NCI-H774 (cell line): ENCODE data around the gene LHX3.
"Not testable (repeated sequence)": the region's sequence is repeated elsewhere in the genome, so short reads cannot be mapped to it uniquely, and the experiment has no call there.

Experiments used
- DNase-seq: peaks from one replicate; lab custom pipeline; 2025; lab: John Stamatoyannopoulos, UW

The LHX3 gene

DNA sequence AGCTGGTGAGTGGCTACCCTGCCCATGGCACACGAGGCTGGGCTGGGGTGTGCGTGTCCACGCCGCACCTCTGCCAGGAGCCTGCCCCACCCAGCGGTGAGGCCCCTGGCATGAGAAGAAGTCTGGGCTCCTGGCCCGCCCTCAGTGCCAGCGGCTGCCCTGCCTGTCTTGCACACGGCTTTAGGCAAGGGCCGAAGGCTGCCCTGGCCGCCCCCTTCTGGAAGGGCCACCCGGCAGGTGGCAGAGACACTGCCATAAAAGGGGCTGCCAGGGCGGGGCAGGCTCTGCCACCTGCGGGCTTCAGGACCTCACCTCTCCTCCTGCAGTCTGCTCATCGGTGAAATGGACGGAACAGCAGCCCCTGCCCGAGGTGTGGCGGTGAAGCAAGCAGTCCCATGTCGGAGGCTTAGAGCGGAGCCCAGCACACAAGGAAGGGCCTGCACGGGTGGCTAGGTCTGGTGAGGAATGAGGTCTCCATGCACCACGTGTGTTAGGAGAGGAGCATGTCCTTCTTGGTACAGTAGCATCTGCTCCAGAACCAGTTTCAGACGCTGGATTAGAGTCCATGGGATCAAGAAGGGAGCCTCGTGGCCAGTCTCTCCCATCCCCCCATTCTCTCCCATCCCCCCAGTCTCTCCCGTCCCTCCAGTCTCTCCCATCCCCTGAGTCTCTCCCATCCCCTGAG, 51.4 kb downstream of the LHX3 start:
- DNase-seq = no peak

DNA sequence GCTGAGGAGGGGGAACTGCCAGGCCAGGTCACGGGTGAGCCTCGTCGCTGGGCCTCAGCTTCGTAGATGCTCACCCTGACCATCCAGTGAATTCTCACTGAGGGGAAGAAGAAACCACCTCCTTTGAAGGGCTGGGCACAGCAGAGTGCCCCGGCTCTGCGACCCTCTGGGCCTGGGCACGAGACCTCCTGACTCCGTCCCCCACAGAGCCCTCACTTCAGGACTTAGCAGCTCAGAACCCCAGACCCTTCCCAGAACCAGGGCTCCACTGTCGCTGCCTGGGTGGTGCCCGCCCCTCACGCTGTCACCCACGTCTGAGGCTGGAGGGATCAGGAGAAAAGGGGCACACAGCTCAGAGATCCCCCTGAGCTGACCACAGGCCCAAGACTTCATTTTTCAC, 52.0 kb downstream of the LHX3 start:
- no peak for DNase-seq

DNA sequence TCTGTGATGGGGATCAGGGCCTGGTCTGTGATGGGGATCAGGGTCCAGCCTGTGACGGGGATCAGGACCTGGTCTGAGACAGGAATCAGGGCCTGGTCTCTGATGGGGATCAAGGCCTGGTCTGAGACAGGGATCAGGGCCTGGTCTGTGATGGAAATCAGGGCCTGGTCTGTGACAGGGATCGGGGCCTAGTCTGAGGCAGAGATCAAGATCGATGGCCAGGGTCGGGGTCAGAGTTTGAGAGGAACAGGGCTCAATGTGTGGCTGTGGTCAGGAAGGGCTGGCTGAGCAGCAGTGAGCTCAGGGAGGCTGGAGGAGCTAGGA, 52.4 kb downstream of the LHX3 start:
- DNase-seq = no peak

DNA sequence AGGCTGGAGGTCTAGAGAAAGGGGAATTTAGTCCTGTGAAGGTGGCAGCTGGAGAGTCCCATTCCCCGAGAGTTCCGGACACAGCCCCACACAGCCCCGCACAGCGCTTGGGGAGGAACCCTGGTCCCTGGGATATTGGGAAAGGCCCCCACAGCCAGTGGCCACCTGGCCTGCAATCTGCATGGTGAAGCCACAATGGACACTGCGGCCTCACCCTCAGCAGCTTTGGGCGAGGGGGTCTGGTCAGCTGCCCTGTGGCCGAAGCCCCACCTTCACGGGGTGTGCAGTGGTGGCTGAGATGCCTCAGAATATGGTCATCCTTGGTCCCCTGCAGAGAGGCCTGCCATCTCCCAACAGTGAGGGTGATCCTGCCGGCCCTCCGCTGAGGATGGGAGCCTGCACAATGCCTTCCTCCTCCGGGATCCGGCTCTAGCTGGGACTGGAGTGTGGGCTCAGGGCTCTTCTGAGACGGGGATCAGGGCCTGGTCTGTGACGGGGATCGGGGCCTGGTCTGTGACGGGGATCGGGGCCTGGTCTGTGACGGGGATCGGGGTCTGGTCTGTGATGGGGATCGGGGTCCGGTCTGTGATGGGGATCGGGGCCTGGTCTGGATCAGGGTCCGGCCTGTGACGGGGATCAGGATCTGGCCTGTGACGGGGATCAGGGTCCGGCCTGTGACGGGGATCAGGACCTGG, 52.9 kb downstream of the LHX3 start:
- DNase-seq = no peak

DNA sequence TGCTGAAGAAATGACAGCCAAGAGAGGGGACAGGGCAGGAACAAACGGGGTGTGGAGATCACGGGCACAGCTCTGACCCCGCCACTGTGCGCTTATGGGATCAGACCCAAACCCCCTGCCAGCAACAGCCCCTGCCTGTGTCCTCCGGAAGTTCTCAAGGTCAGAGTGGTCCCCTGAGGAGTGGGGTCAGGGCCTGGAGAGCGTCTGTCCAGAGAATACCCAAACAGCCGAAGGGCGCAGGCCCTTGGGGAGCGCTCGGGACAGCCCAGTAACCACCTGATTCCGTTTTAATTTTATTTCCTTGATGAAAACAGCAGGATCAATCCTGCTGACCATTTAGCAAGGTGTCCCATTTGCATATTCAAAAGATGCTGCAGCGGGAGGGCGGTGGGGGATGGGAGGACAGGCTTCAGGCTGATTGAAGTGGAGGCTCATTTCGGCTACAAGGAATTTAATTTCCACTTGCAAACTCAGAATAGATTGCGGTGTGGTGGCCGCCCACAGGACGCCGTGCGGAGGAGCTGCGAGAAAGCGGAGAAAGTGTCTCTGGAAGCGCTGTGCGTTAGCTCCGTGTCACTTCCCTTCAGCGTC, 53.6 kb downstream of the LHX3 start:
- DNase-seq = no peak

DNA sequence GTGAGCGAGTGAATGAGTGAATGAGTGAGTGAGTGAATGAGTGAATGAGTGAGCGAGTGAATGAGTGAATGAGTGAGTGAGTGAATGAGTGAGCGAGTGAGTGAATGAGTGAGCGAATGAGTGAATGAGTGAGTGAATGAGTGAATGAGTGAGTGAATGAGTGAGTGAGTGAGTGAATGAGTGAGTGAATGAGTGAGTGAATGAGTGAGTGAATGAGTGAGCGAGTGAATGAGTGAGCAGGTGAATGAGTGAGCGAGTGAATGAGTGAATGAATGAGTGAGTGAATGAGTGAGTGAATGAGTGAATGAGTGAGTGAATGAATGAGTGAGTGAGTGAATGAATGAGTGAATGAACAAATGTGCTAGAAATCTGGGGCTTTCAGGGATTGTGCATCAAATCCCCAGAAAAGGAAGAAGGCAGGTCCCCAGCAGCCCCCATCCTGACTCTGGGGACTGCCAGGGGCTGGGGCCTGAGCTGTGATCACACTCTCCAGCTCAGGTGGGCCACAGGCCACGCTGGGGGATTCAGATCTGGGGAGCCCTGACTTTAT, 54.2 kb downstream of the LHX3 start:
- DNase-seq = not testable (repeated sequence)

DNA sequence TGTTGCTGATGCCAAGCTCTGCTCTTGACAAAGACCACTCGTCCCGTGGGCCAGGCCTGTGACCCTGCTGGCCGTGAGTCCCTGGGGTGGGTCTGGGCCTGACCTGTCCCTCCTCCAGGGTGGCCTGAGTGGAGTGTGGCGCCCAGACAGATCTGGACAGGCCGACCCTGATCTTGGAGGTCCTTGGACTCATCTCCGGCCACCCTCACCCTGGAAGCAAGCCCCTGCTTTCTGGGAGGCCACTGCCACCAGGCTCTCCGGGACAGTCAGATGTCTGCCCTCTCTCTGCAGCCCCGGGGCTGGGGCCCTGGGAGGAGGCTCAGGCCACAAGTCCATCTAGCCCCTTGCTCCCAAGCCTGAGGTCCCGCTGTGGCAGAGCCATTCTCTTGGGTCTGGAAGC, 55.1 kb downstream of the LHX3 start:
- DNase-seq = no peak

DNA sequence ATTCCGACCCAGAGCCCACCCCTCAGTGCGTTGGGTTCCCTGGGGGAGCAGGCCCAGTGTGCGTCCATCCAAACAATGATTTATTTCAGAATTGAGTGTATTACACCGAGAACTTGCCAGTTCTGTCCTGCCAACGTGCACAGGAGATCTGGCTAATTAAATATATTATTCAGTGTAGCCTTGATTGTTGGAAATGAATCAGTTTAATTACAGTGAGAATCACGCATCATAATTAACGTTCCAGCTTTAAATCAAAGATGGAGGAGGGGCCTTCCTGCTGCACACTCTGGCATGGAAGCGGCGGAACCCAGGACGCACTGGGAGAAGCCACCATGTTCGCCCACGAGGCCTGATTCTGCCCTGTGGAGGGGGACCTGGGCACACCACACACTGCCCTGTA, 55.6 kb downstream of the LHX3 start:
- DNase-seq = no peak

DNA sequence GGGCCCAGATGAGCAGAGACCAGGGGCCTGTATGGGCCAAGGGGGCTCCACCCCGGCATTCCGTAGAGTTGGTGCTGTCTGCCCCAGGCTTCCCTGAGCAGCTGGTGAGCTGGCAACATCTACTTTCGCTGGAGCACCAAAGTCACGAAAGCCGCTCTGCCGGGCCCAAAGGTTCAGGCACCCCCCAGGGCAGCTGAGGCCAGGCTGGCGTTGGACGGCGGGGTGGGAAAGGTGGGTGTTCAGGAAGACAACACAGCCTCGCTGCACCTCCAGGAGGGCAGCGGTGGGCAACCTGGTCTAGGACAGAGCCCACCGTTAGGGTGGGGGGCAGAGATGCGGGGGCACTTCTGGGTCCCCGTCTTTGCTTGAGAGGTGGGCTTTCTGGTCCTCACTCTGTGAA, 56.2 kb downstream of the LHX3 start:
- DNase-seq = no peak

DNA sequence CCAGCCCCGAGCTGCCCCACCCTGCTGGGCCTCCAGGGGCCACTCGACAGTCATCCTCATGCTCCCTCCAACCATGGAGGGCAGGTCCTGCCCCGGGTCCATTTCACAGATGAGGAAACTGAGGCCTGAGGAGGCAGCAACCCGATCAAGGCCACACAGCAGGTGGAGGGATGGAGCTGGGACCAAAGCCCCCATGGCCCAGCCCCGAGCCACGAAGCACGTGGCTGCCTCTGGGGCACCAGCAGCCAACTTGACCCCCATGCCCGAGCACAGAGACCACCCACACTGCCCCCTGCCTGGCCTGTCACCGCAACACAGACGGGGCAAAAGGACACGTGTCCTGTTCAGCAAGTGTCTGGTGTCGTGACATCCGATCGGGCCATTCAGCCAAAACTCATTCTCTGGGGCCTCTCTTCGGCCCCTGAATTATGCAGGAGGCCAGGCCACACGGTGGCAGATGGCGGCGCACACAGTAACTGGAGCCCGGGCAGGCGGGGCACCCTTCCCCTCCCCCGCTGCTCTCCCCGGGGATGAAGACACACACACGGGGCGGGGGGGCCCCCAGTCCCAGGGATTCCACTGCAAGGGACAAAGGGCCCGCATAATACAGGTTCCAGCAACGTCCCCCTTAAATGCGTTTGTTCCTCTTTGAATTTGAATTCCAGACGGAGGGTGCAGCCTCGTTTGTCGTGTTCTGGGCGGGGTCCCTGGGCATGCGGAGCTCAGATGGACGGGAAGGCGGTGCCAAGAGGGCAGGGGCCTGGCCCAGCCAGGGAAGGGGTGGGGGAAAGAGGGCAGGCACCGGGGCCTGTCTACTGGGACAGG, 56.8 kb downstream of the LHX3 start:
- DNase-seq = no peak

DNA sequence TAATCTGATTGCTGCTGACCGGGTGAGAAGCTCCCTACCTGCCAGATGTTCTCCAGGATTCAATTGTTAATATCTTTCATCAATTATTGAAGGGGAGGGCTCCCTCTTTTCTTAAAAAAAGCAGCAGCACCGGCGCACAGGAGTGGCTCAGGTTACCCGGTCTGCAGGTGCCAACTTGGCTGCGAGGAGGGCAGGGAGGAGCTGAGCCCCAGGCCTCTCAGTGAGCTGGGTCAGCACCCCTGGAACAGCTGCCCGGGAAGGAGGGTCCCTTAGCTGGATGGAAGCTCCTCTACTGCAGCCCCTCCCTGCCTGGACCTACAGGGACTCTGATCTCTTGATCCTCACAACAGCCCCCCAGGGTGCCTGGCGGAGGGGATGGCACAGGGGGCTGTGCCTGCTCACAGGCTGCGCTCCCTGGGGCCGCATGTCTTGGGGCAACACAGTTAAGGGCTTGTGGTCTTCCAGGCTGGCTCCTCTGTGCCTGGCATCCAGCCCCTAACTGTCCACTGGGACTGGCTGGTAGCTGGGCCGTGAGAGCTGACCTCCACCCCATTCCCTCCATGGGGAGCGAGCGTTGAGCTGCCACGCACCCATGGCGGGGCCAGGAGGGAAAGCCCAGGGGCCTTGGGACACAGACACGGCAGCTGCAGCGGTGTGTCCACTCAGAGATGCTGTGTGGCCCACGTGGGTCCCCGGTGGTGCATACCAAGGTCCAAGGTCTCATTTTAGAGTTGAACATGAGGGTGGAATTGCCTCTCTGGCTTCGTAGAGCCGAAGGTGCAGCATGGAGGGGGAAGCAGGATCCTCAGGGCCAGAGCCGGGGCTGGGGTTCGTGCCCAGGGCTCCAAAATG, 57.7 kb downstream of the LHX3 start:
- no peak for DNase-seq
